Epithelial cell of proximal tubule (primary cell): ENCODE results near the gene XIAP. TPM values are rescaled to one million over a fixed set of nuclear protein-coding genes. Genes with fewer than 3 reads are reported as not detected.
"Not testable (repeated sequence)": the region's sequence is repeated elsewhere in the genome, so short reads cannot be mapped to it uniquely, and the experiment has no call there.

Experiments
- DNase-seq: peaks from one replicate; pipeline ENCODE4 v3.0.0-alpha.2; 2011; ENCODE audit warnings: low read depth
- H3K4me3 ChIP-seq: 2 replicates; pipeline ENCODE4 v1.5.1; 2011; ENCODE audit warnings: low read depth, mild to moderate bottlenecking, low read length
- total RNA-seq: library from RNA; depleted of rRNA; stranded (reverse); fragments of >200 nt; gene quantifications from 2 replicates; pipeline ENCODE4 v1.2.3, GENCODE V29; 2015
- TF ChIP-seq, protein P1 (sequence below): conservative IDR thresholded peaks from 2 replicates; pipeline ENCODE4 v1.5.1; 2012; ENCODE audit warnings: low read depth, mild to moderate bottlenecking, low read length

Gene XIAP
- total RNA-seq, 1 donor from 2014 or later: 21.9 TPM

DNA sequence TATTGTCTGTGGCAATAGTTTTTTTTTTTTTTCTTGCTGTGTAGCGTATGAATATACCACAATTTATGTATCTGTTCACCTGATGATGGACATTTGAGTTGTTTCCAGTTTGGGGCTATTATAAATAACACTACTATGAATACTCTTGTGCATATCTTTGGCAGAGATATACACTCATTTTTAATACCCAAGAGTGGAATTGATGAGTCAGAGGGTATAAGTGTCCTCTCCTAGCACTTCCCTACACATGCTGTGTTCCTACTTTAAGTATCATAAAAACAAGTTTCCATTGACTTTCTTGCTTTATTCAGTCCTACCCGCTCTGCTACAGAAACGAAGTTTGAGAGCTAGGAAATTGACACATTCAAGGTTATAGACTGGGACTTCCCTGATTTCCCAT, 39.8 kb downstream of the XIAP start:
- TF ChIP-seq, protein P1, sequence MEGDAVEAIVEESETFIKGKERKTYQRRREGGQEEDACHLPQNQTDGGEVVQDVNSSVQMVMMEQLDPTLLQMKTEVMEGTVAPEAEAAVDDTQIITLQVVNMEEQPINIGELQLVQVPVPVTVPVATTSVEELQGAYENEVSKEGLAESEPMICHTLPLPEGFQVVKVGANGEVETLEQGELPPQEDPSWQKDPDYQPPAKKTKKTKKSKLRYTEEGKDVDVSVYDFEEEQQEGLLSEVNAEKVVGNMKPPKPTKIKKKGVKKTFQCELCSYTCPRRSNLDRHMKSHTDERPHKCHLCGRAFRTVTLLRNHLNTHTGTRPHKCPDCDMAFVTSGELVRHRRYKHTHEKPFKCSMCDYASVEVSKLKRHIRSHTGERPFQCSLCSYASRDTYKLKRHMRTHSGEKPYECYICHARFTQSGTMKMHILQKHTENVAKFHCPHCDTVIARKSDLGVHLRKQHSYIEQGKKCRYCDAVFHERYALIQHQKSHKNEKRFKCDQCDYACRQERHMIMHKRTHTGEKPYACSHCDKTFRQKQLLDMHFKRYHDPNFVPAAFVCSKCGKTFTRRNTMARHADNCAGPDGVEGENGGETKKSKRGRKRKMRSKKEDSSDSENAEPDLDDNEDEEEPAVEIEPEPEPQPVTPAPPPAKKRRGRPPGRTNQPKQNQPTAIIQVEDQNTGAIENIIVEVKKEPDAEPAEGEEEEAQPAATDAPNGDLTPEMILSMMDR: no peak
- no peak for DNase-seq
- no peak overlapping the region for H3K4me3 ChIP-seq

DNA sequence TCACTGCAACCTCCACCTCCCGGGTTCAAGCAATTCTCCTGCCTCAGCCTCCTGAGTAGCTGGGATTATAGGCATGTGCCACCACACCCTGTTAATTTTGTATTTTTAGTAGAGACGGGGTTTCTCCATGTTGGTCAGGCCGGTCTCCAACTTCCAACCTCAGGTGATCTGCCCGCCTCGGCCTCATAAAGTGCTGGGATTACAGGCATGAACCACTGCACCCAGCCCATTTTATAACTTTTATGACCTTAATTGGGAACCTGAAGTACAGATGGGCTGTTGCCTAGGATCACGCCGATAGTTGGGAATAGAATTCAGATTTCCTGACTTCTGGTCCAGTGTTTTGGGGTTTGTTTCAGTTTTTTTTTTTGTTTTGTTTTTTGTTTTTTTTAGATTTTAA, 43.4 kb downstream of the XIAP start:
- not testable (repeated sequence) for DNase-seq, H3K4me3 ChIP-seq

DNA sequence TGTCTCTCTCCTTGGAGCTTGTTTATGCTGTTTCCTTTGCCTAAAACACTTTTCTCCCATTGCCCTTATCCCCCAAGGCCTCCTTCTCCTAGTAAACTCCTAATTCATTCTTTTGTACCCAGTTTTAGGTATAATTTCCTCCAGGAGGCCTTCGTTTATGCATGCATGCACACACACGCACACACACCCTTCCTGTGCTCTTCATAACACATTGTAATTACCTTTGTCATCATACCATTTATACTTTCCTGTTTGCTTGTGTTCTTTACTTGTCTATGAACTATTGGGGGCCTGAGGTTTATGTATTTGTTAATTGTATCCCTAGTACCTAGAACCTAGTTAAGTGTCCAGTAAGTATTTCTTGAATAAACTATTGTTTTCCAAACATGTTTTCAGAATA, 45.5 kb downstream of the XIAP start:
- H3K4me3 ChIP-seq: no peak overlapping the region
- DNase-seq: no peak
- TF ChIP-seq, protein P1: no peak

DNA sequence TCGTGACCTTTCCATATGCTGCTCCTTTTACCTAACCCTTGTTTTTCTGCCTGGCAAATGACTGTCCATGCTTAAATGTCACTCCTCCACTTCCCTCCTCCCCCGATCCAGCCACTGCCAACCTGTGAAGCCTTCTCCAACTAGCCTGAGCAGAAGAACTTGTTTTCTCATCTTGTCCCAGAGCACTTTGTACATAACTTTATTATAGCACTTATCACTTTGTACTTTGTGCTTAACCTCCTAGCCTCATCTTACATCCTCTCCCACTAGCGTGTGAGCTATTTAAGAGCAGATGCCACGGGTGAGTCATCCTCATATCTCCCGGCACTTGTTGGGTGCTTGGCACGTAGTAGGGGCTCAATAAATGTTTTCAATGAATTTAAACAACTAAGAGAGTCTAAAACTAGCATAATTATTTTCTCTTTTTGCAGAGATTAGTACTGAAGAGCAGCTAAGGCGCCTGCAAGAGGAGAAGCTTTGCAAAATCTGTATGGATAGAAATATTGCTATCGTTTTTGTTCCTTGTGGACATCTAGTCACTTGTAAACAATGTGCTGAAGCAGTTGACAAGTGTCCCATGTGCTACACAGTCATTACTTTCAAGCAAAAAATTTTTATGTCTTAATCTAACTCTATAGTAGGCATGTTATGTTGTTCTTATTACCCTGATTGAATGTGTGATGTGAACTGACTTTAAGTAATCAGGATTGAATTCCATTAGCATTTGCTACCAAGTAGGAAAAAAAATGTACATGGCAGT, 46.9 kb downstream of the XIAP start:
- TF ChIP-seq, protein P1: no peak
- H3K4me3 ChIP-seq: no peak overlapping the region
- no peak for DNase-seq

DNA sequence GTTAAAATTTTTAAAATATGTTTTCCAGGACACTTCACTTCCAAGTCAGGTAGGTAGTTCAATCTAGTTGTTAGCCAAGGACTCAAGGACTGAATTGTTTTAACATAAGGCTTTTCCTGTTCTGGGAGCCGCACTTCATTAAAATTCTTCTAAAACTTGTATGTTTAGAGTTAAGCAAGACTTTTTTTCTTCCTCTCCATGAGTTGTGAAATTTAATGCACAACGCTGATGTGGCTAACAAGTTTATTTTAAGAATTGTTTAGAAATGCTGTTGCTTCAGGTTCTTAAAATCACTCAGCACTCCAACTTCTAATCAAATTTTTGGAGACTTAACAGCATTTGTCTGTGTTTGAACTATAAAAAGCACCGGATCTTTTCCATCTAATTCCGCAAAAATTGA, 49.7 kb downstream of the XIAP start:
- TF ChIP-seq, protein P1: no peak
- H3K4me3 ChIP-seq: no peak overlapping the region
- DNase-seq: no peak

DNA sequence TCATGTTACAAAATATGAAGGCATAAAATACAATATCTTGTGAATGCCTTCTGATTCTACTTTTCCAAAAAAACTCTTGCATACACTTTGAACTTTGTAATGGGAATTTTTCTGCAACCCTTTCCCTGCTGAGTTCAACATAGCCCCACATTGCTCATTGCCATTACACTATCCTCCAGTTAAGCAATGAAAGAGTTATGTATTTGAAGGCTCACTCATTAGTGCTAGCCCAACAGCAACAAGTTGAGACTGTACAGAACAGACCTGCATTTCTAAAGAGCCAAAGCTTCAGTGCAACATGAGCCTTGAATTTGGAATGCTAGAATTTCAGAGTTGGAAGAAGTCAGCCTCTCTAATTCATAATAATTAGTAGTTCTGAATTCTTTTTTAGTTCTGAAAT, 57.2 kb downstream of the XIAP start:
- H3K4me3 ChIP-seq: no peak overlapping the region
- DNase-seq: no peak
- TF ChIP-seq, protein P1: no peak

DNA sequence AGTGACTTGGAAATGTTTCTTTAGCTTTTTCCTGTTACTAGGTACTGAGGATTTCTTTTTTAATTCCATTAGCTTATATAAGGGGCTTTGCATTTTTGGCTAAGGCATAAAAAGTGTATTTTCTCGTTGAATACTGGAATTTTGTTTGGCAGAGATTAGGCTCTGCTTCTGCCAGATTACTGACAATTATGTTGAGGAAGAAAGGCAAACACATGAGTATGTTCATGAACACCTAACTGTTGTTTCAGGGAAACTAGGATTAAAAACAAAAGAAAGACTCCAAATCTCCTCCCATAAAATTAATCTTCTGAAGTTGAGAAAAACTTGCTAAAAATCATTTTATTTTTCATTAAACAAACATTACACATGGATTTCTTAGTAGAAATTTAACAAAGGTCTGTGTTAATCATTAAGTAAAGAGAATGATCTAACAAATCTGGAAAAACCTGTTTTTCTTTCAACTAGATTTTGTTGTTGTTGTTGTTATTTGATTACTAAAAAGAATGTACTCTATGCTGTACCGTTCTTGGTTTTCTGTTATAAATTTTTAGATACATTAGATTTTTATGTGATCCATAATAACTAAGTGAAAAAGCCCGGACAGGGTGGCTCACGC, 58.4 kb downstream of the XIAP start:
- no peak for DNase-seq
- TF ChIP-seq, protein P1: no peak
- H3K4me3 ChIP-seq: no peak overlapping the region
